ENCODE results near the gene ADRA2B.
"Not testable (repeated sequence)": the region's sequence is repeated elsewhere in the genome, so short reads cannot be mapped to it uniquely, and the experiment has no call there.

Gene ADRA2B

DNA sequence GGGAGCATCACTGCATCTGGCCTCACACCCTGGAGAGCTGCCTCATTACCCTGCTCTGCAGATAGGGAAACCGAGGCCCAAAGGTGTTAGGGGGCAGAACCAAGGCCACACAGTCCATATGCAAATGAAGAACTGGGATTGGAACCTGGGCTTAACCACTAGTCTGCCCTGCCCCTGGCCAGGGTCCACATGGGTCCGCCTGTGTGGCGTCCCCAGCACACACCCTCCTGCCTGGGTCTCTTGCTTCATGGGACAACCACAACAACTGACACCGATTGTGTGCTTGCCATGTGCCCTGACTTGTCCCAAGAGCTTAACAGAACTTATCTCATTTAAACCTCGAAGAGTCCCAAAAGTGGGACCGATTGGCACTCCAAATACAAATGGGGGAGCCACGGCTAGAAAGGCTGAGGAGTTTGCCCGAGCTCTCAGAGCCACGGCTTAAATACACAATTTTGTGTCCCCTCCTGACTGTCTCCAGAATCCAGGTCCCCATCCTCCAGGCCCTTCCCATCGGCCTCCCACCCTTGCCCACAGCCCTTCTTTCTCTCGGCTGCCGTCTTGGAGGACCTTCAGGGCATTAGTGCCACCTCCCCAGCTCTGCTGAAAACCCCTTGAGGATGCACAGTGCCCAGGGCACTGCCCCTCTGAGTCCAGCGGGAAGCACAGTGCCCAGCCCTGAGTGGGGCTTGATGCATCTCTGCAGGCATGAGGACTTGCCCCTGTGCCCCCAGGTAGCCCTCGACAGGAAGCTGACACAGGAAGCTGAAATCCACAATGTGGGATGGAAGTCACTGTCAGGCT lies 34.6 kb upstream of the ADRA2B start:
- in situ Hi-C loops (cut with HindIII; ENCODE audit: low sequenced_read_pairs) = no loop called here

DNA sequence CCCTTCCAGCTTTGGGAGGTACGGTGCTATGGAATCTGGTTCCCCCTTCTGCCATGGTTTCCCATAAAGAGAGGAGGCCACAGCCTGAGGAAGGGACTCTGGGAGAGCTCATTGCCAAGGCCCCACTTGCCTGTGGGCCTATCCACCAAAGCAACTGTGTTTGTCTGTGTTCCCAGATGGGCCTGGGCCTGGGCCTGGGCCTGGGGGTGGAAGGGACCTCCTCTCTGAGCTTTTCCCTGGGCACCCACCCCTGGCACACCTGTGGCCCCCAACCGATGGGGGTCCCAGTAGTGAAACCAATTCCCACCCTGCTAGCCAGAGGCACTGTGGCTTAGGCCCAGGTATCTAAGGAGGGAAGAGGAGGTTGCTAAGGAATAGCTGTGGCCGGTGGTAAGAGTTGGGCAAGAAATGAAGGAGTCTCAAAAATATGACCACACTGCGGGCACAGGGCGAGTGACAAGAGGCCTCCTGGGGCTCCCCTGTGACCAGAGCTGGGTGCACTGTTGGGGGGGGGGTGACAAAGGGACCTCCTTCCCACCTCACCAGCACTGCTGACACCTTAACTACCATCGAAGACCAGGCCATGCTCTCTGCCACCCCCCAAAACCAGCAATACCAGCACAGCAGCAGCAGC lies 33.8 kb upstream of the ADRA2B start:
- in situ Hi-C loops (cut with HindIII; ENCODE audit: low sequenced_read_pairs) = no loop called here

- in situ Hi-C loops (cut with HindIII; ENCODE audit: low sequenced_read_pairs) = no loop called here
Measured at GRCh38 chr2:96148410-96149217, 32.2 kb upstream of the ADRA2B start.

- in situ Hi-C loops (cut with HindIII; ENCODE audit: low sequenced_read_pairs) = no loop called here
Measured at GRCh38 chr2:96147593-96148201, 31.3 kb upstream of the ADRA2B start.

DNA sequence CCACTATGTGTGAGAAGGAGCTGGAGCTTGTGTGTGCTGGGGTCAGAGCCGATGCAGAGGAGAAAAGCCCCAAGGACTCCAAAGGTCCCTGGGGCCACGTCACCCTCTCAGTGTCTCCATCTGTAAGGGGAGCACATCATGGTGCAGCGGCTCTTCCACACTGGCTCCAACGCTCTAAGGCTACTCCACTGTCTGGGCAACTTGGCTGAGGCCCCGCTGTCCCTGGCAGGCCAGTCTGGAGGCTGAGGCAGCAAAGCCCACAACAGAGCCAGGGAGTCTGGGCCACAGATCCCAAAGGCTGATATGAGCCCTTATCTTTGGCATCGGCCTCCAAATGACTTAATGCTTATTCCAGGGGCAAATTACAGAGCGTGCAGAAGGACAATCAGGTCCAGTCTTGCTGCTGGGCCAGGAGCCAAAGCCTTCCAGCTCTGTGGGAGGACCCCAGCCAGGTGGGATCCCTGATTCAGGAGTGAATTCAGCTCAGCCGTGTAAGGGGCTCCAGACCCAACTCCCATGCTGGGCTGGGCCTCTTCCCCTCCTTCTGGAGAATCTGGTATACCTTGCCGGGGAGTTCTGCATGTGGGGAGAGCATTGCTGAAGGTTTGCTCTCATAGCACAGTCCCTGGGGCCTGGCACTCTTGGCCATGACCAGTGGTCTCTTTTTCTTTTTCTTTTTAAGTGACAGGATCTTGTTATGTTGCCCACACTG lies 30.7 kb upstream of the ADRA2B start:
- in situ Hi-C loops (cut with HindIII; ENCODE audit: low sequenced_read_pairs) = no loop called here

GRCh38 chr2:96146153-96146880 lies 29.9 kb upstream of the ADRA2B start:
- in situ Hi-C loops (cut with HindIII; ENCODE audit: low sequenced_read_pairs) = no loop called here

- in situ Hi-C loops (cut with HindIII; ENCODE audit: low sequenced_read_pairs) = no loop called here
Measured at GRCh38 chr2:96145848-96146152, 29.4 kb upstream of the ADRA2B start.

DNA sequence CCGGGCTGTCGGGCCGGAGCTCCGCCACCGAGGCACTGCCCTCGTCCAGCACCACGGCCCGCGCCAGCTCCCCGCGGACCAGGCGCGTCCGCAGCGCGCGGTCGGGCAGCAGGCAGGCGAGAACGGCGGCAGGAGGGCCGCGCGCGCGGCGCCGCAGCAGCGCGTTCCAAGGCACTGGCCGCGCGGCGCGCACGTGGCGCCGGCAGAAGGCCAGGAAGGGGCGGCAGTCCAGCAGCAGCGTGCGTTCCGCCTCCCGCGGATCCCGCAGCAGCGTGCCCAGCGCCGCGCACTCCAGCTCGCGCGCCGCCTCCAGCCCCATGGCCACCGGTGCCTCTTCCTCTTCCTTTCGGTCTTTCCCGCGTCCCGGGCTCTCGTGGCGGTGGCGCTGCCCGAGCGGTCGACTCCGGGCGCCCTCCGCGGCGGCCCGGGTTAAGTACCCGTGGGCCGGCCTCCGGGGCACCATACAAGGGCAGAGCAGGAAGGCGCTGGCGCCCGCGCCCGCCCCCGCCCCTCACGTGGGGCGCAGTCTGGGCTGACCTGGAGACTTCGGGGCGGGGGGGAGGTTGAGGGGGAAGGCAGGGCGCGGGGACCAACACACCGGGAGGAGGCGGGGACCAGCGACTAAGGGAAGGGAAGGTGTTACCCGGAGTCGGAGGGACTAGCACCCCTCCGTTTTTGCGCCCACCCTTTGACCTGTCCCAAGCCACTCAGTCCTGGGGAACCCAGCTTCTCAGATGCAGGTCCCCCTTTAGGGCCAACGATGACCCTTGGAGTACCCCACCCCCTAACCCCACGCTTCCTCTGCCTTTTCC lies 28.9 kb upstream of the ADRA2B start, which contains the start of gene DUSP2:
TSS of gene DUSP2 (minus strand) at position 405 of the 812 bp plus-strand sequence. CDS start at position 319, 86 bp downstream.
- in situ Hi-C loops (cut with HindIII; ENCODE audit: low sequenced_read_pairs) = no loop called here

DNA sequence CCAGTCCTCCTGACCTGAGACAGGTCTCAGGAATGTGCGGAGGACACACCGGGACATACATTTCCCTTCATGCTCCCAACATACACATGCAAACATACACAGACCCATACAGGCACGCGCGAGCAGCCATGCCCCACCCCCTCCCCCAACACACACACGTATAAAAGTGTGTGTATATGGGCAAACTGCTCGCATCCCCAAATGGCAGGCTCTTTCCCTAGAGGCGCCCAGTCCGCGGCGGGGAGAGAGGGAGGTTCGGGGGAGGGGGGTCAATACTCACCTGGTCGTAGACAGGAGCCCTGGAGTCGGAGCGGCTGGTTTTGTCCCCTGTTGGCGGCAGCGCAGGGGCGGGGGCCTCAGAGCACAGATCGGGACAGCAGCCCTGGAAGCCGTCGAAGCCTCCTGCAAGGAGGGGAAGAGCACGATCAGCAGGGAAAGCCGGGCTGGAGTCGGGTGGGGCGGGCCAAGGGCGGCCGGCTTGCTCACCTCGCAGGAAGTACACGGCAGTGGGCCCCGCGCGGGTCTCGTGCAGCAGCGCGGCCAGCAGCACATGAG lies 28.2 kb upstream of the ADRA2B start:
- in situ Hi-C loops (cut with HindIII; ENCODE audit: low sequenced_read_pairs) = no loop called here

GRCh38 chr2:96143848-96144480 lies 27.6 kb upstream of the ADRA2B start:
- in situ Hi-C loops (cut with HindIII; ENCODE audit: low sequenced_read_pairs) = no loop called here

GRCh38 chr2:96143231-96143847 lies 27.0 kb upstream of the ADRA2B start:
- in situ Hi-C loops (cut with HindIII; ENCODE audit: low sequenced_read_pairs) = no loop called here

DNA sequence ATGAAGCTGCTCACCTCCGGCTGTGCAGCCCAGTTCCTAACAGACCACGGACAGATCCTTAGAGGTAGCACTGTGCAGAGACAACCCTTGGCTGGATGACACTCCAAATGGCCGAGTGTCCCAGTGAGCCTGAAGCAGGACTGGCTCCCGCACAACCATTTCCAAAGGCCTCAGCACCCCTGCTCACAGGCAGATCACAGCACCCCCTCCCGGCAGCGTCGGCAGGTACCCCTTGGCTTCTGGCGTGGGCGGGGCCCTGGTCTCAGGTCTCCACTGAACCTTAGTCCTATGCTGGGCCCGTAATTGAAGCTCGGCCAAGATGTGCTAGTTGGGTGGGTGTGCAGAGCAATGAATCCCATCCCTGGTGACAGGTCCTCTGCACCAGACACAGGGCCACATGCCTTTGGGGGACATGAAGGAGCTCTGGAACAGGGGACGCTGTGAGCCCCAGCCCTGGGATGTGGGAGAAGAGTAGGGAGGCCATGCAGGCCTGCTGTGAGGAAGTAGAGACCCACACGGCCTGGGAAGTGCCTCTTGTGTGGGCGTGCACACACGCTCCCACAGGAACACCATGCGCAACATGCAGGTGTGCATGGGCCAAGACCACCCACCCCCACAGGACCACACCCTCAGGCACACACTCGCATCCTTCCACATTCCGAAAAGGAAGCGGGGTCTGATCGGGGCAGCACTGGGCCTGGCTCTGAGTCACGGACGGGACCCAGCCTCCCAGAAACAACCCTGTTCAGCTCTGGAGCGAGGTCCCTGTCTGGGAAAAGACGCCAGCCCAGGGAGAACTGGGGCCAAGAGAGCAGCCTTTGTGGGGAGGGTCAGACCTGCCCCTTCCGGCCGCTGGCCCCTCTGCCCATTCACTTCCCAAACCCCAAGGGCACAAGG lies 26.1 kb upstream of the ADRA2B start:
- in situ Hi-C loops (cut with HindIII; ENCODE audit: low sequenced_read_pairs) = no loop called here

DNA sequence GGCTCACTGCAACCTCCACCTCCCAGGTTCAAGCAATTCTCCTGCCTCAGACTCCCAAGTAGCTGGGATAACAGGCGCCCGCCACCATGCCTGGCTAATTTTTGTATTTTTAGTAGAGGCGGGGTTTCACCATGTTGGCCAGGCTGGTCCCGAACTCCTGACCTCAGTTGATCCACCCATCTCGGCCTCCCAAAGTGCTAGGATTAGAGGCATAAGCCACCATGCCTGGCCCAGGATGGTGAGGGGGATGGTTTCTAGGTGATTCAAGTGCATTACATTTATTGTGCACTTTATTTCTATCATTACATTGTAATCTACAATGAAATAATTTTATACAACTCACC lies 25.2 kb upstream of the ADRA2B start:
- in situ Hi-C loops (cut with HindIII; ENCODE audit: low sequenced_read_pairs) = not testable (repeated sequence)

- in situ Hi-C loops (cut with HindIII; ENCODE audit: low sequenced_read_pairs) = no loop called here
Measured at GRCh38 chr2:96140941-96141623, 24.7 kb upstream of the ADRA2B start.

GRCh38 chr2:96139181-96139758 lies 22.9 kb upstream of the ADRA2B start:
- in situ Hi-C loops (cut with HindIII; ENCODE audit: low sequenced_read_pairs) = no loop called here
